Gastrocnemius medialis (tissue), 4 donors: Measurements from ENCODE around the gene TBL3.

ENCODE experiments used
- CTCF ChIP-seq, 5 experiments: fragments of 450-650 bp in 3 of 5; fragments of 200-600 bp in 2 of 5; sonication (generic) in 2 of 5; IDR thresholded peaks in 4 of 5; conservative IDR thresholded peaks in 1 of 5; 1 replicate in 4 of 5; 2 replicates in 1 of 5; pipeline ENCODE4 v1.5.1; 2016 to 2019; ENCODE audit warnings: antibody characterized with exemption in 5 of 5, mild to moderate bottlenecking in 3 of 5, moderate library complexity in 3 of 5
- POLR2A ChIP-seq, 2 donors: fragments of 450-650 bp; IDR thresholded peaks; one replicate each; pipeline ENCODE4 v1.6.1; 2017; ENCODE audit warnings: antibody characterized with exemption in 2 of 2, mild to moderate bottlenecking in 2 of 2, moderate library complexity in 2 of 2

GRCh38 chr16:1961651-1962067, 10.2 kb upstream of the TBL3 start:
- TF ChIP-seq CTCF (IDR thresholded peaks at IDR 0.05 in 4 of 5, conservative IDR thresholded peaks at IDR 0.05 in 1 of 5) (no peak), POLR2A (IDR thresholded peaks at IDR 0.05) (no peak)
